KG1 (cell line): ENCODE data around the gene MYO3B.

Experiments used
- DNase-seq: peaks from one replicate; lab custom pipeline; 2025; lab: John Stamatoyannopoulos, UW

The MYO3B gene

DNA sequence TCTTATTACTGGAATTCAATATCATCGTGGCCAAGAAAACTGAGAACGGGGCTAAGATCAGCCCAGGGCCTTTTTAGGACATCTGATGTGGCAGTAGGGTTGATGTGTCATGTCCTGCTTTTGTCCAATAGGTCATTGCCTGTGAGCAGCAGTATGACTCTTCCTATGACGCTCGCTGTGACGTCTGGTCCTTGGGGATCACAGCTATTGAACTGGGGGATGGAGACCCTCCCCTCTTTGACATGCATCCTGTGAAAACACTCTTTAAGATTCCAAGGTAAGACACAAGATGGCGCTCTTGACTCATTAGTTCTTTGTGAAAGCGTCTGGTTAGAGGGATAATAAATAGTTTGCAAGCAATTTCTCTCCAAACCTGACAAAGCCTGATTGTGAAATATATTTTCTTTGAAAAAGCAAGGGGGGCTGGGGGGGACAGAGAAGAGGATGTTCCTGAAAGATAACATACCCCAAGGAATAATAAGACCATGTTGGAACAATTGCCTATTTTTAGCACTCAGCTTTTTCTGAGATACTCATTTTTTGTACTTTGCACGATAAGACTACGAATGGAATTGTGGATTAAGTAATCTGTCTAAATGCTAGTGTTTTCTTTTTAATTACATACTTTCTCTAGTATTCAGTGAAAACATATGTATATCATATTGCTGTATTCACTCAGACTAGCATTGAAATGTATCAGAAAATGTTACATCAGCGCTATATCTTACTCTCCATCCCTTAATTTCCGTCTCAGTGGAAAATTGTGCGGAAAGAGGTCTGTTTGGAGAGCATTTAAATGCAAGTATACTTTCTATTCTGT lies 58.1 kb downstream of the MYO3B start:
- peak; percentile 51 for DNase-seq

DNA sequence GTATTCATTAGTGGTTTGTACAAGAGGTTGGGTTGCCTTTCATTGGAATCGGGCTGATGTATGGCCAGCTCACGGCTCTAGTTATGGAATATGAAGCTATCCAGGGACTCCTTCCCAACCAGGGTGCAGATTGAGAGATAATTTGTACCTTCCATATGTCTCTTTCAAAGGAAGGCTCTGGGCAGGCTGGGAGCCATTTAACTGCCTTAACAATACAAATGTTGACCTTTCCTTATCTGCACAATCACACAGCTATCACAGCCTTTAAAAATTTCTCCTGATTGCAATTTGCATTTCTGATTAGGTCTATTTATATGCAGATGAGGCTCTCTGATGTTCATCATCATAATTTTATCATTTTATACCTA lies 58.7 kb downstream of the MYO3B start:
- DNase-seq: no peak

- no peak for DNase-seq
Observed at GRCh38 chr2:170237572-170238120, 59.7 kb downstream of the MYO3B start.

DNA sequence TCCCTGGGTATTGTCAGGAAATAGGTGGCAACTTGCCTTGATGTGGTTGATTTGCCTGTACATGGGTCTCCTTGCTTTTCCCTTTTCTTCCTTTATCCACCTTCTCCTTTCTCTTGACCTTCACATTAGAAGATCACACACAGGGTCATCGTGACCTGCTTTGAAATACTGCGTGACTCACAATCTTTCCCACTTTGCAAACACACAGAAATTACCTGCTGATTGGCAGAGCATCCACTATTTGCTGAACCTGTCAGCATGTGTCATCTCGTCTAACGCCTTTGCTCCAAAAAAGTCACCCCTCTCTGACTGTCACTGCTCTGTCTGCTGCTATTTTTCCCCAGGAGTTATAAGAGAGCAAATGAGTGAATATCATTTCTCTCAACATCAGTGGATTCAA lies 60.8 kb downstream of the MYO3B start:
- DNase-seq: no peak

DNA sequence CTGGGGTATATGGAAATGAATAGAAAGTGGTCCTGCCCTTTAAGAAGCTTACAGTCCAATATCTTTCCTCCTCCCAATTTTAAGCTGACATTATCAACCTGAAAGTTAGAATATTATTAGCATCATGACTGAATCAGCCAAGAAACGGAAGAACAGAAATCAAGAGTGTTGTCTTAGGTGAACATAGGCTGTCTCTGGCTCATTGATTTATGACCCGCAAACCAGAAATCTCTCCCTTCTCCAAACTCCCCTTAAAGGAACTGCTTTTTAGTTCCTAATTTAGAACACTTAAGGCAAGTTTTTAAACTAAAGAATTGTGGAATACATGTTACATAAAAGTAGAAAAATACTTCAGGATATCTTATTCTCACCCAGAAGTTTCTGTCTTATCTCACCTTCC lies 62.7 kb downstream of the MYO3B start:
- no peak for DNase-seq

DNA sequence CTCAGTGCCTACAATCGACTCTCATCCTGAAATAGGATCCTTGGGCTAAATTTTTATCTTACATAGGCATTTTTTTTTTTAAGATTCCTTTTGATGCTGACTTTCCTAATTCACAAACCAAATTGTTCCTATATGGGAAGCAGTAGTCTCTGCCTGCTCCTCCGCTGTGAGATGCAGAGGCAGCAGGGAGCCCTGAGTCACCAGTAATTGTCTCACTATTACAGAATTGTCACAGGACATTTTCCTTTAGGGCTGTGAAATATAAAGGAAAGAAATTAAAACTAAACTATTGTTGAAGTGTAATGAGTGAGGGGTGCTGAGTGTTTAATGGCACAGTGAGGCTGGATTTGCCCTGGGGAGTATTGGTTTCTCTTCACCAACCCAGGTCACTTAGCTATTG lies 63.8 kb downstream of the MYO3B start:
- DNase-seq: no peak

- DNase-seq: no peak
Observed at GRCh38 chr2:170243118-170243837, 65.3 kb downstream of the MYO3B start.

GRCh38 chr2:170243898-170244297 lies 66.0 kb downstream of the MYO3B start:
- no peak for DNase-seq

GRCh38 chr2:170244555-170244954 lies 66.6 kb downstream of the MYO3B start:
- DNase-seq: no peak

DNA sequence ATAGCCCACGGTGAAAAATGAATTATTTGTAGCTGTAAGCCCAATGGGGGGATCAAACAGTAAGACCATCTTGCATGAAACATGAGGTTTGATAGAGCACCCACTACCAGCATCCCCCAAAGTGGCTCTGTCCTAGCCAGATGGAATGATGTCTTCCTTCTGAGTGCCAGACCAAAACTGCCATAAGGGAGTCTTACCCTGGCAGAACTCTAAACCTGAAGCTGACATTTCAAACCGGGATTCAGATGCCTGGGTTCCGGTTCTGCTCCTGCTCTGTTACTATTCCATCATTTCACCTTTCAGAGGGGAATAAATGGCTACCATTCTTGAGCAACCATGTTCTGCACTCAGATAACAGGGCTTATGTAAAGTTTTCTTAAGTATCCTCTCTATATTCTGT lies 67.4 kb downstream of the MYO3B start:
- no peak for DNase-seq

- DNase-seq: no peak
Observed at GRCh38 chr2:170247333-170247732, 69.4 kb downstream of the MYO3B start.

DNA sequence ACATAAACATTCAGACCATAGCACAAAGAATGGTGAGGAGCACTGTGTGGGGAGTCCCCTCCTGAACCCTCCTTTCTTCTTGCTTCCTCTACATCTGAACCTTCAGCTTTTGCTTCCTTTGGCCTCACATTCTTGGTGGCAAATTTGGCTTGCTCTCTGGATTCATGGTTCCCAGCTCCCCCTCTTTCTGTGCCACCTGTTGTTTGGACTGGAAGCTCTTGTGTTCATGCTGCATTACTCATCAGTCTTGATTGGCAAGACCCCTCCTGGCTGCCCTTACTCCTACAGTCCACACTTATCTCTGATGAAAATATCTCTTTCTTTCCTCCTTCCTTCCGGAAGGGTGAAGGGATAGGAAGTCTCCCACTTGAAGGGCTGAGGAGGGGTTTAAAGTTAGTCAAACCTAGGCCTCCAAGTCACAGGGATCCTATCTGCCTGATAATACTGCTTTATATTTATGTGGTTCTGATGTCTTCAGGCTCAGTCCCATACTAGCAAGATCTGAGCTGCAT lies 70.0 kb downstream of the MYO3B start:
- DNase-seq: no peak

DNA sequence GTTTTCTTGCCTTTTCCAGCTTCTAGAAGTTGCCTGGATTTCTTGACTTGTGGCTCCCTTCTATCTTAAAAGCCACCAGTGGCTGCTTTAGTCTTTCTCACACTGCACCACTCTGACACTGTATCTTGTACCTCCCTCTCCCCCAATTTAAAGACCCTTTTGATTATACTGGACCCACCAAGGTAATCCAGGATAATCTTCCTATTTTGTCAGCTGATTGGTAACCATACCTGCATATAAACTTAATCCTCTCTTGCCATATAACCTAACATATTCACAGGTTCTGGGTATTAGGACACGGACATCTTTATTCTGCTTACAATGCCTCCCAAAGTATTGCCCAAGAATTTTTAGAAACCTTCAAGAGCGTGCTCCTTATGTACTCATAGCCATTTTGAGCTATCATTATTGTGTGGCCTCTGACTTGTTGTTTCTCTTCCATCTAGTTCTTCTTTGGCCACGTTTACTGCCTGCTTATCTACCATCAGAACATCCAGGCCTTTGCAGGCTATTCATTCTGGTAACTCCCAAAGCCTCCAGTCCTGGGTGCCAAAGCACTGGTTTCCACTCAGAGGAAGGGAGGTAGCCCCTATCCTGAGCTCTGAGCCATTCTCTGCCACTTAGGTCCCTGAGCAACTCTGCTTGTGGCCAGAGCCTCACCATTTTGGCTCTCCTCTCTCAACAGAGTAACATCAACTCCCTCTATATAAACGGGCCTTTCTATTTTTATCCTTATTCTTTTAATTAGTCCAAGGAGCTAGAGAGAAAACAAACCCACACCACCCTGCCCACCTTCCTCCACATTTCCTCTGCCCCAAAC lies 70.8 kb downstream of the MYO3B start:
- no peak for DNase-seq

GRCh38 chr2:170249761-170250160 lies 71.8 kb downstream of the MYO3B start:
- no peak for DNase-seq

GRCh38 chr2:170250584-170250983 lies 72.6 kb downstream of the MYO3B start:
- no peak for DNase-seq

- no peak for DNase-seq
Observed at GRCh38 chr2:170252414-170252813, 74.5 kb downstream of the MYO3B start.

GRCh38 chr2:170253721-170254230 lies 75.8 kb downstream of the MYO3B start:
- DNase-seq: no peak

- no peak for DNase-seq
Observed at GRCh38 chr2:170254293-170254732, 76.4 kb downstream of the MYO3B start.

DNA sequence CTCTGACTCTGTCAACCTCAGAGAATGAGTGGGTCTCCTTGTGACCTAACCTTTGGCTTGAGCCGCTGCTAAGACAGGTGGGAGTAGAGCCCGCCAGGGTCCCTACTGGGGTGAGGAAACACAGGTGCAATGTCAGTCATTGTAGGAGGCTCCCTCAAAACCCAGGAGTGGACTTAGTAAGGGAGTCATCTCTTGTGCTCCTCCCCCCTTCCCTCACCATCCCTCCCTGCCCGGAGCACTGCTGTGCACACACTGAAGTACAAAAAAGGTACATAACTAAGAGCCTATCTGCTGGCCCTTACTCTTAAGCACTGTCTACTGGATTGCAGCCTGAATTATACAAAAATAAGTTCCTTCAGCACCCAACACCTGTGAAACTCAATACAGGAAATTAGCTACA lies 77.2 kb downstream of the MYO3B start:
- DNase-seq: no peak

GRCh38 chr2:170255971-170256370 lies 78.0 kb downstream of the MYO3B start:
- no peak for DNase-seq

DNA sequence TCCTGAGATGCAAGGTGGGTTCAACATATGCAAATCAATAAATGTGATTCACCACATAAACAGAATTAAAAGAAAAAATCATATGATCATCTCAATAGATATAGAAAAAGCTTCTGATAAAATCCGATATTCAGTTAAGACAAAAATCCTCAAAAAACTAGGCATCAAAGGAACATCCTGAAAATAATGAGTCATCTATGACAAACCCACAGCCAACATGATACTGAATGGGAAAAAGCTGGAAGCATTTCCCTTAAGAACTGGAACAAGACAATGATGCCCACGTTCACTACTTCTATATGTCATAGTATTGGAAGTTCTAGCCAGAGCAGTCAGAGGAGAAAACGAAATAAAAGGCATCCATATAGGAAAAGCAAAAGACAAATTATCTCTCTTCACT lies 80.4 kb downstream of the MYO3B start:
- DNase-seq: no peak

DNA sequence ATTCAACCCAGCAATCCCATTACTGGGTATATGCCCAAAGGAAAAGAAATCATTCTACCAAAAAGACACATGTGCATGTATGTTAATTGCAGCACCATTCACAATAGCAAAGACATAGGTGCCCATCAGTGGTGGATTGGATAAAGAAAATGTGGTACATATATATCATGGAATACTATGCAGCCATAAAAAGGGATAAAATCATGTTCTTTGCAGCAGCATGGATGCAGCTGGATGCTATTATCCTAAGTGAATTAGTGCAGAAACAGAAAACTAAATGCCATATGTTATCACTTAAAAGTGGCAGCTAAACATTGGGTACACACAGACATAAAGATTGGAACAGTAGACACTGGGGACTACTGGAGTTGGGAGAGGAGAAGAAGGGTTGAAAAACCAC lies 82.2 kb downstream of the MYO3B start:
- no peak for DNase-seq
